GM10266 (cell line): ENCODE results near the gene PDZRN4.

ENCODE experiments used
- DNase-seq: peaks from one replicate; pipeline ENCODE4 v3.0.0; 2012; ENCODE audit errors: extremely low spot score
- TF ChIP-seq, protein P1 (sequence below): IDR thresholded peaks from 2 replicates; pipeline ENCODE4 v1.5.1; 2012; ENCODE audit warnings: mild to moderate bottlenecking, low read depth; ENCODE audit not compliant: control insufficient read depth, insufficient read depth; ENCODE audit errors: missing control alignments

Gene PDZRN4

DNA sequence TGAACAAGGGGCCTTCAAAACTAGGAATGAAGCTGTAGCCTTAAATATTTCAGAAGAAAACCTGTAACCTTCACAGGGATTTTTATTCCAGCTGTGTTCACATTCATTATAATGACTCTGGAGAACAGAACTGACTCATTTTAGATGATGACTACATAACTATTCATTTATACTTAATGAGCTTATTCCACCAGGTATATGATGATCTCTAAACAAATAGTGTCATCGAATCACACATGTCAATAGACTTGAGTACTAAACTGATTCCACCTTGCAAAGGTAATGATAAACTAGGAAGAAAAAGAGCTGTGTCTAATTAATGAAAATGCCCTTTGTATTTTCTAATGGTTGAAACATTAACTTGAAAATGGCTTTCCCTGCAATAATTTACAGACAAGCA is 433.2 kb downstream of the PDZRN4 start:
- TF ChIP-seq, protein P1, sequence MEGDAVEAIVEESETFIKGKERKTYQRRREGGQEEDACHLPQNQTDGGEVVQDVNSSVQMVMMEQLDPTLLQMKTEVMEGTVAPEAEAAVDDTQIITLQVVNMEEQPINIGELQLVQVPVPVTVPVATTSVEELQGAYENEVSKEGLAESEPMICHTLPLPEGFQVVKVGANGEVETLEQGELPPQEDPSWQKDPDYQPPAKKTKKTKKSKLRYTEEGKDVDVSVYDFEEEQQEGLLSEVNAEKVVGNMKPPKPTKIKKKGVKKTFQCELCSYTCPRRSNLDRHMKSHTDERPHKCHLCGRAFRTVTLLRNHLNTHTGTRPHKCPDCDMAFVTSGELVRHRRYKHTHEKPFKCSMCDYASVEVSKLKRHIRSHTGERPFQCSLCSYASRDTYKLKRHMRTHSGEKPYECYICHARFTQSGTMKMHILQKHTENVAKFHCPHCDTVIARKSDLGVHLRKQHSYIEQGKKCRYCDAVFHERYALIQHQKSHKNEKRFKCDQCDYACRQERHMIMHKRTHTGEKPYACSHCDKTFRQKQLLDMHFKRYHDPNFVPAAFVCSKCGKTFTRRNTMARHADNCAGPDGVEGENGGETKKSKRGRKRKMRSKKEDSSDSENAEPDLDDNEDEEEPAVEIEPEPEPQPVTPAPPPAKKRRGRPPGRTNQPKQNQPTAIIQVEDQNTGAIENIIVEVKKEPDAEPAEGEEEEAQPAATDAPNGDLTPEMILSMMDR, result no peak
- DNase-seq, result no peak
